Activated CD8-positive, alpha-beta memory T cell treated with anti-CD3 and anti-CD28 coated beads for 36 hours (primary cell): Measurements from ENCODE around the gene AGPS. TPM values are rescaled to one million over a fixed set of nuclear protein-coding genes. Genes with fewer than 3 reads are reported as not detected.
"Not testable (repeated sequence)": the region's sequence is repeated elsewhere in the genome, so short reads cannot be mapped to it uniquely, and the experiment has no call there.

Experiments
- CTCF ChIA-PET: fragments of 350-600 bp; sonication (Branson Sonifier 250); formaldehyde crosslinking; loops from one replicate; lab custom pipeline; 2021; ENCODE audit warnings: antibody characterized with exemption; lab: Charles Lee
- POLR2A ChIA-PET: fragments of 350-600 bp; sonication (Branson Sonifier 250); formaldehyde crosslinking; loops from one replicate; lab custom pipeline; 2021; ENCODE audit warnings: antibody characterized with exemption; lab: Charles Lee
- total RNA-seq, 2 experiments: library from RNA; stranded (reverse); gene quantifications; one replicate each; pipeline ENCODE4 v1.2.3, GENCODE V29; 2021

The AGPS gene
- total RNA-seq: 10 to 100 TPM; 64.8 to 69.7 TPM

DNA sequence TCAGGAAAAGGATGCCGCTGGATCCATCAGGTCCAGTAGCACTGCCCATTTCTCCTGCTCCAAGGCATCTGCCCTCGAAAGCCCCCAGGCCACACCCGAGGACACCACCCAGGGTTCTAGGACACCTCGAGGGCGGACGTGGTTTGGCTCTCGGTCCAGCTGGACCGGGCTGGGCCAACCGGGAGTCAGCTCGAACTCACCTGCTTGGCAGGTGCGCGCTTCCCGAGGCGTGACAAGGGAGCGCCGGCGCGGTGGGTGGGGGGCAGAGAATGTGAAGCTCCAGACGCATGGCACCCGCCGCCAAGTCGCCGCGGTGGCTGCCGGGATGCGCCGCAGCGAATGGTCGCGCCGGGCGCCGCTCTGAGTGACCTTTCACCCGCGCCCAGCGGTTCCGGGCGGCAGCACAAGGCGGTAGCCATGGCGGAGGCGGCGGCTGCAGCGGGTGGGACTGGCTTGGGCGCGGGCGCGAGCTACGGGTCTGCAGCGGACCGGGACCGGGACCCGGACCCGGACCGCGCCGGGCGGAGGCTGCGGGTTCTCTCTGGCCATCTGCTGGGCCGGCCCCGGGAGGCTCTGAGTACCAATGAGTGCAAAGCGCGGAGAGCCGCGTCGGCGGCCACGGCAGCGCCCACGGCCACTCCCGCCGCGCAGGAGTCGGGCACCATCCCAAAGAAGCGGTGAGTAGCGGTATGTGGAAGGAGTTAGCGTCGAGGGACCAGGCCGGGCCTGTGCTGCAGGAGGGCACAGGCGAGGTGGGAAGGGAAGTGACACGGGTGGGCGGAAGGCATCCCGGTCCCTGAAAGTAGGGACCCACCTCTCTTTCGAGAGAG is at the start of gene AGPS:
TSS of gene AGPS (plus strand) at position 401 of the 830 bp plus-strand sequence. CDS start at position 418, 17 bp downstream.
- ChIA-PET CTCF (interaction anchor here (1.1 to 1.7 kb wide), 5 partner anchors 12 to 578 kb away, joined by 3 to 6 read pairs (median 3); no protein-coding TSS in a partner anchor), POLR2A (interaction anchor here (0.5 to 1.8 kb wide), 8 partner anchors 14 to 681 kb away, joined by 3 to 6 read pairs (median 4); partner anchors contain the start of gene NFE2L2)

DNA sequence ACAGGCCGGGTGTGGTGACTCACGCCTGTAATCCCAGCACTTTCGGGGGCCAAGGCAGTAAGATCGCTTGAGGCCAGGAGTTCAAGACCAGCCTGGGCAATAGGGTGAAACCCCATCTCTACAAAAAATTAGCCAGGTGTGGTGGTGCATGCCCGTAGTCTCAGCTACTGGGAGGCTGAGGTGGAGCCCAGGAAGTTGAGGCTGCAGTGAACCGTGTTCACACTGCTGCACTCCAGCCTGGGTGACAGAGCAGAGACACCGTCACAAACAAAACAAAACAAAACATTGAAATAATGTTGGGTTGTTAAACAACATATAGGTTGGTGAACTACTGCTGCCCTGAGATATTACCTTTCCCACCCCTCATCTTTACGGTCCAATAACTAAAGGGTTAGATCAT is 48.8 kb upstream of the AGPS start:
- POLR2A ChIA-PET: no interaction called here
- CTCF ChIA-PET: no interaction called here

DNA sequence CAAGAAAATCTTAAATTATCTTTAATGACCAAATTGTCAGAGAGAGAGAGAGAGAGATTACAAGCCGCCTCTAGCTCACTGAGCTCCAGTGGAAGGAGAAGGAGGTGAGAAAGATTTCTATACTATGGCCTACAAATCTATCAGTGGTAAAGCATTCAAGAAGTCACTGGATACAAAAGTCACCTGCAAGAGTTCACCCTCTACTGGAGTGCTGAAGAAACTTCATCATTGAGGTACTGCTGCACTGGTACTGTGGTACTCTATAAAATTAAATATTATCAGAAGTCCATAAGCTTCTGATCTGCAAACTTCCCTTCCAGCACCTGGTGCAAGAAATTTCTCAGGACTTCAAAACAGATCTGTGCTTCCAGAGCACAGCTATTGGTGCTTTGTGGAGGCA is 48.3 kb upstream of the AGPS start:
- POLR2A ChIA-PET: no interaction called here

DNA sequence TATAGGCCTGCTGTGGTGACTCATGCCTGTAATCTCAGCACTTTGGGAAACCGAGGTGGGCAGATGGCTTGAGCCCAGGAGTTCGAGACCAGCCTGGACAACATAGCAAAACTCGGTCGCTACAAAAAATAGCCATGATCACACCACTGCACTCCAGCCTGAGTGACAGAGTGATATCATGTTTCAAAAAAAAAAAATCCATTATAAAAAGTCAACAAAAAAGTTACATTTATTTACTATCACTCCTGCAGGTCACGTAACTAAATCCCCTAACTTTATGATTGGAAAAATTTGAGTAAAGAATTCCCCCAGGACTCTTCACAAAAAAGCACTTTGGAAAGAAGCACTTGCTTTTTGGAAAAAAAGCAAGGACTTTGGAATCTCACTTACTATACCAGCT is 46.4 kb upstream of the AGPS start:
- ChIA-PET CTCF (interaction anchor here (0.6 kb wide), 1 partner anchor 939 kb away, joined by 4 read pairs; no protein-coding TSS in a partner anchor), POLR2A (interaction anchor here (0.6 kb wide), 1 partner anchor 708 kb away, joined by 5 read pairs; no protein-coding TSS in a partner anchor)

More for the DNA sequence above, 48.3 kb upstream of the AGPS start:
- CTCF ChIA-PET: no interaction called here

DNA sequence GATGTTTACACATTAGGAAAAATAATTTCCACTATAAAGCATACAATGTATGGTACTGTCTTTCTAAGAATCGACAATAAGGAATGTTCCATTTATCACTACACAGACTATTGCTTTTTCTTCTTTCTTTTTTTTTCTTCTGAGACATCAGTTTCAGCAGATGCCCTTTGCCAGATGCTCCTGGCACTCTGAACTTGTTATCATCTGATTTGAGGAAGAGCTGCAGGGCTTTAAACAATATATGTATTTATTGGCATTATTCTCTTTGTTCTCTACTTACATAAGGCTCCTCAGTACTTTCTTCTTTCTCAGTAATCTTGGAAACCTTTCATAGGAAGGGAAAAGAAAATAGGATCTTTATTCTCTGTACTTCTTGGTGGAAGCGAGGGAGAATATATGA is 45.0 kb upstream of the AGPS start:
- POLR2A ChIA-PET: no interaction called here
- CTCF ChIA-PET: interaction anchor here (1.3 kb wide), 1 partner anchor 12 kb away, joined by 3 read pairs; no protein-coding TSS in a partner anchor

DNA sequence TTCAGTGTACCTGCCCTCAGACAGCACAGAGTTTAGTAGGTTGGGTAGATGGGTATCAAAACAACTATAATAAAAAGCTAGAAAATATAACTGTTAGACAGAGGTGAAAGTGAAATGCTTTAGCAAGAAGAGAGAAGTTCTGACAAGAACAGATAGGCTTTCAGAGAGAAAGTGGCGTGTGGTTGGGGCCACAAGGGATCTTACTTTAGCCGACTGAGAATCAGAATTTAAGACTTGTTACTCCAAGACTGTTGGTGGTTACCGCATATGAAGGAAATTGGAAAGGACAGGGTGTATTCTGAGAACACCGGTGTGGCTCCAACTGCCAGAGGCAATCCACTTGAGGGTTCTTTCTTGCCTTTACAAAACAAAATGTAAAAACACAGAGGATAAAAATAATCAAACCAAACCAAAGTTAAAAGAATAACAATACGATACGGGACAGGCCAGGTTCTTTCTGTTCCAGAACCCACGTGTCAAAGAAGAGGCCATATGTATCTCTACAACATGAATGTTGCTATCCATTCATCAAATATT is 44.4 kb upstream of the AGPS start:
- ChIA-PET POLR2A (no interaction called here), CTCF (interaction anchor here (1.3 kb wide), 1 partner anchor 13 kb away, joined by 3 read pairs; no protein-coding TSS in a partner anchor)

DNA sequence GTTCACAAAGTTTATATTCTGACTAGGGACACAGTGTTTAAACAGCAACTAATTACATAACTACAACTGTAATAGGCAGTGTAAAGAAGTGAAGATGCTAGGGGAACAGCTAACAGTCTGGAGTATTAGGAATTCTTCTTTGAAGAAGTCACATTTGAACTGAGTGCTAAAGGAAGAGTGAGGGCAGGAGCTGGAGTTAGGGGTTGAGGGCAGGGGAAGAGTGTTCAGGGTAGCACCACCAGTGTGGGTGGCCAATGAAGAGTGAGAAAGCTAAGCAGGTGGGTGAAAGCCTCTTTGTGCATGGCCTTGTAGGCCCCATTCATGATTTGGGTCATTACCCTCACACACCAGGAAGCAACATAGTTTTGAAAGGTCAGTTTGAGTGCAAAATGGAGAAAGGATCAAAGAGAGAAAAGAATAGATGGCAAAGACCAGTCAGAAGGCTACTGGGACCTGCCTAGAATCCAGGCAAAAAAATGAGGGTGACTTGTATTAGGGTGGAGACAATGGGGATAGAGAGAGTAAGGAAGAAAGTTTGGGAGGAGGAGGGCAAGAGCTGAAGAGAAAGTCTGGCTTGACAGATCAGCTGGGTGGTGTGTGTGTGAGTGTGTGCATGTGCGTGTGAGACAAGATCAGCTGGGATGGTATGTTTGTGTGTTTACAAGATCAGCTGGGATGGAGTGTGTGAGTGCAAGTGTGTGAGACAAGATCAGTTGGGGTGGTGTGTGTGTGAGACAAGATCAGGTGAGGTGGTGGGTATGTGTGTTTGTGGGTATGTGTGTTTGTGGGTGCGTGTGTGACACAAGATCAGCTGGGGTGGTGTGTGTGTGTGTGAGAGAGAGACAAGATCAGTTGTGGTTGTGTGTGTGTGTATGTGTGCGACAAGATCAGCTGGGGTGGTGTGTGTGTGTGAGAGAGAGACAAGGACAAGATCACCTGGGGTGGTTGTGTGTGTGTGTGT is 43.6 kb upstream of the AGPS start:
- CTCF ChIA-PET: interaction anchor here (1.3 kb wide), 1 partner anchor 13 kb away, joined by 3 read pairs; no protein-coding TSS in a partner anchor
- POLR2A ChIA-PET: no interaction called here

DNA sequence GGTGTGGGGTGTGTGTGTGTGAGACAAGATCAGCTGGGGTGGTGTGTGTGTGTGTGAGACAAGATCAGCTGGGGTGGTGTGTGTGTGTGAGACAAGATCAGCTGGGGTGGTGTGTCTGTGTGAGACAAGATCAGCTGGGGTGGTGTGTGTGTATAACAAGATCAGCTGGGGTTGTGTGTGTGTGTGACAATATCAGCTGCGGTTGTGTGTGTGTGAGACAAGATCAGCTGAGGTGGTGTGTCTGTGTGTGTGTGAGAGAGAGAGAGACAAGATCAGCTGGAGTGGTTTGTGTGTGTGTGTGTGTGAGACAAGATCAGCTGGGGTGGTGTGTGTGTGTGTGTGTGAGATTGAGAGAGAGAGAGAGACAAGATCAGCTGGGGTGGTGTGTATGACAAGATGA is 41.9 kb upstream of the AGPS start:
- POLR2A ChIA-PET: interaction anchor here (0.6 kb wide), 1 partner anchor 50 kb away, joined by 3 read pairs; no protein-coding TSS in a partner anchor

DNA sequence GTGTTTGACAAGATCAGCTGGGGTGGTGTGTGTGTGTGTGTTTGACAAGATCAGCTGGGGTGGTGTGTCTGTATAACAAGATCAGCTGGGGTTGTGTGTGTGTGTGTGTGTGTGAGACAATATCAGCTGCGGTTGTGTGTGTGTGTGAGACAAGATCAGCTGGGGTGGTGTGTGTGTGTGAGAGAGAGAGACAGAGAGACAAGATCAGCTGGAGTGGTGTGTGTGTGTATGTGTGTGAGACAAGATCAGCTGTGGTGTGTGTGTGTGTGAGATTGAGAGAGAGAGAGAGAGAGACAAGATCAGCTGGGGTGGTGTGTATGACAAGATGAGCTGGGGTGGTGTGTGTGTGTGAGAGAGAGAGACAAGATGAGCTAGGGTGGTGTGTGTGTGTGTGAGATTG is 41.5 kb upstream of the AGPS start:
- CTCF ChIA-PET: not testable (repeated sequence)
- POLR2A ChIA-PET: interaction anchor here (0.6 kb wide), 1 partner anchor 50 kb away, joined by 3 read pairs; no protein-coding TSS in a partner anchor

More for the DNA sequence above, 41.9 kb upstream of the AGPS start:
- CTCF ChIA-PET: not testable (repeated sequence)

DNA sequence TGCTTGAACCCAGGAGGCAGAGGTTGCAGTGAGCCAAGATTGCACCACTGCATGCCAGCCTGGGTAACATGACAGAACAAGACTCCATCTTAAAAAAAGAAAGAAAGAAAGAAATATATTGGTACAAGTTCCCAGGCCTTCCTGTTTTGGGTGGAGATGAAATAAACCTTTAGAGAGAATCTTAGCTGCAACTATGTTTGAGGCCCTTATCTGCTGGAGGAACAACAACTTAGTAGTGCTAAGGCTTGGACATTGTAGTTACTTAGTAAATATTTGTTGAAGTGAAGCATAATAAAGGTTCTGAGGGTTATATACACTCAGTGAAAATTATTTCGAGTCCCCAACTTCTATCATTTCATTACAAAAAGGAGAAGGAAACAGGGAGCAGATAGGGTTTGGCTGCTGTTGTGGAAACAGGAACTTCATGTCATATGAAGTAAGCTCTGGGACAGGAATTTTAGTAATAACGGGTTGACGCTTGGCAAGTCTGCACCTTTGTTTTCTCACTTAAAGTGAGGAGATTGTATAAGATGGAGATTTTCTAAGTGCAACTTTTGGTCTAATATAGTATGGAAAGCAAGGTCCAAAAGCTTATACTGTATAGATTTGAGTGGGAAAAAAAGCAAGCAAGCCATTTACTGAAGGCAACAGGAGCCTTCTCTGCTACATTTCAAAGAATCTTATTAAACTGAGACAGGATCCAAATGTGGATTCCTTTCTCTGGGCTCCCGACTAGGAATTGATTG is 40.0 kb upstream of the AGPS start:
- ChIA-PET CTCF (no interaction called here), POLR2A (no interaction called here)

DNA sequence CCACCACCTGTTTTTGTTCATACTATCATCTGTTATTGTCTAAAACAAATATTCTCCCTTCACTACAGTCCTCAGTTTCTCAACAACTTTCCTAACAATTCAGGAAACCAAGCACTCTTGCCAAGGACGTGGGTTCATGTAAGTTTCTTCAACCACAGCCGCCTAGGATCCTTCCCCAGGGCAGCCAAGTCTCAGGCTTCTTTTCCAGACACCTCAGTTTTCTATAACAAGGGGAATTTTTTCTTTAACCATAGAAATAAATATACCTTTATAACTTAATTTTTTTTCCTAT is 39.4 kb upstream of the AGPS start:
- CTCF ChIA-PET: no interaction called here
- POLR2A ChIA-PET: no interaction called here

DNA sequence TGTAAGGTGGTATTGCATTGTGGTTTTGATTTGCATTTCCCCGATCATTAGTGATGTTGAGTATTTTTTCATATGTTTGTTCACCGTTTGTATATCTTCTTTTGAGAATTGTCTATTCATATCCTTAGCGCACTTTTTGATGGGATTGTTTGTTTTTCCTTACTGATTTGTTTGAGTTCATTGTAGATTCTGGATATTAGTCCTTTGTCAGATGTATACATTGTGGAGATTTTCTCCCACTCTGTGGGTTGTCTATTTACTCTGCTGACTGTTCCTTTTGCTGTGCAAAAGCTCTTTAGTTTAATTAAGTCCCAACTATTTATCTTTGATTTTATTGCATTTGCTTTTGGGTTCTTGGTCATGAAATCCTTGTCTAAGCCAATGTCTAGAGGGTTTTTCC is 38.0 kb upstream of the AGPS start:
- POLR2A ChIA-PET, CTCF ChIA-PET: not testable (repeated sequence)

DNA sequence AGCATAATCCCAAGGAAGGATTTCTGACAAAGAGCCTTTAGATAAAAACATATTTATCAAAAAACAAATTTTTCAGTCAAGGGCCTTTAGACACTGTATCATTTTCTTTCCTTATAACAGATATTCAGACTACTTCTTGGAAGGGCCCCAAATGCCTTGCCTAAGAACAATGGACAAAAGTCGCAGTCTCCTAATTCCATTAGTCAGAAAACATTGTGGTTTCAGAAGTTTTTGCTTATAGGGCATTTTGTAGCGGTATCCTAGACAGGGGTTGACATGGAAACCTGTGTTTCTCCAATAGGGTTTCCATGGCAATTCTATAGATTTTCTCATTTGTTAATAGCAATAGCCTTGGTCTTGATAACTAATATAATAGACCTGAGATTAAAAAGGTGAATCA is 36.7 kb upstream of the AGPS start:
- ChIA-PET POLR2A (no interaction called here), CTCF (no interaction called here)

DNA sequence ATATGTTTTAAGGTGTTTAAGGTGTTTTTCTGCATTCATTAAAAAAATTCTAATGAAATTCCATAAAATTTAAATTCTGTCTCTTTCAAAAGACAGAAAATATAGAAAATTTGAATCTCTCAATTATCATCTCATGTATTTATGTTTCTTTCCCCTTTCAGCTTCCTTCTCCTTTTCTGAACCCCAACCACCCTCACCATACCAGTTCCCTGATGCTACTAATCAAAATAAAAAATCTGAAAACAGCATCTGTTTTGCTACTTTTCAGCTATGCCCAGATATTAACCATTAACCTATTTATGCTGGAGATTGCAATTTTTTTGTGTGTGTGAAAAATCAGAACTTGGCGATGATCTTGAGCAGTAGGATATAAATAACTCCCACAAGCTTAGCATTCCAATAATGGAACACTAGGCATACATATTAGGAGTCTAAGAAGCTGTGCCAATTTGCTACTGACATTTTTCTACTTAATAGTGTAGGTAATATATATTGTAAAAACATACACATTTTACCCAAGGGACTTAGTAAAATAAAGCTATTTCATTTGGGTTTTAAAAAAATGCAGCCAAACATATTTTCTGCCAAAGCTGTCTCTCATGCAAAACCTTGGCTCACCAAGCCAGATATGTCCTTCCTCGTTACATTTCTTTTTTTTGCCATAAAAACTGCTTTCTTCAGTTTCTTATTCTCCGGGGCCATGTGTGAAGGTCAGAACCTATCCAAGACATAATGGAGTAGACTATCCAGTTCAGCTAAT is 32.6 kb upstream of the AGPS start:
- ChIA-PET POLR2A (no interaction called here), CTCF (interaction anchor here (0.6 to 0.9 kb wide), 2 partner anchors 202 to 312 kb away, joined by 3 to 4 read pairs; no protein-coding TSS in a partner anchor)

DNA sequence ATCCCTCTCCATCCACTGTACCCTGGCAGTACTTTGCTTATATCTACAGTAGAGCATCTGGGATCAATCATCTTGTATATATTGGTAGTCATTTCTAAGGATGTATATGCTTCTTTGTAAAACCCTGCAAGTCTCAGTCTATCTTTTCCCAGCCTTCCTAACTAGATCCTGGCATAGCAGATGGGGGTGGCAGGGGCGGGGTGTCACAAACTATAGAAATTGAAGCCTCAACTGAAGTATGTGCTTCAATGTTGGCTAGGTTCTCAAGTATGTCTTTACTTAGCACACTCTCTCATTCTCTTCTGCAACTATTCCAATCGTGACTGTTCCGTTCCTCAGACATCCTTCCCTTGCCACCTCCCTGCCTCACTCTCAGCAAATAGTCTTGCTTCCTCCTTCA is 30.1 kb upstream of the AGPS start:
- ChIA-PET POLR2A (no interaction called here), CTCF (no interaction called here)

DNA sequence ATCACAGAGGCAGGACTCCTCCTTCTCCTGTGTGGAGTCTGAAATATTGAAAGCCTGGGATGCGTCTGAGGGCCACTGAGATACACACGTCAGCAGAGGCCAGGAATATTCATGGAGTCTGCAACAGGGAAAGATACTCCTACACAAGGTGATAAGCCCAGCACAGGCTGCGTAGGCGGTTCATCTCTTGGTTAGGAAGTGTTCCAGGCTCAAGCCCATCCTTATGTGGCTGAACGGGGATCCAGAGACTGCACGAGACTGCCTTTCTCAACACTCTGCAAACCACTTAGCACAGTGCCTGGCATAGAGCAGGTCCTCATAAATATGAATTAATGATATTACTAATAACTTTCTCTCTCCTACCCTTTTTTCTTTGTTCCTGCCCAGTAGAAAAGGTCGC is 29.2 kb upstream of the AGPS start:
- POLR2A ChIA-PET: no interaction called here
- CTCF ChIA-PET: no interaction called here

DNA sequence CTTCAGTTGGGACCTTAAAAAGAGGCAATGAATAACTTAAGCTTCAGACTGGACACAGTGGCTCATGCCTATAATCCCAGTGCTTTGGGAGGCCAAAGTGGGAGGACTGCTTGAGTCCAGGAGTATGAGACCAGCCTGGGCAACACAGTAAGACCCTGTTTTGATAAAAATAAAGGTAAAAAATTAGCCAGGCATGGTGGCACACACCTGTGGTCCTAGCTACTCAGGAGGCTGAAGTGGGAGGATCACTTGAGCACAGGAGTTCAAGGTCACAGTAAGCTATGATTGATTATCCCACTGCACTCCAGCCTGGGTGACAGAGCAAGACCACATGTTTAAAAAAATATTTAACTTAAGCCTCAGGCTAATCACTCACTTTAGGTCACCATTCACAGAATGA is 26.8 kb upstream of the AGPS start:
- CTCF ChIA-PET, POLR2A ChIA-PET: not testable (repeated sequence)

DNA sequence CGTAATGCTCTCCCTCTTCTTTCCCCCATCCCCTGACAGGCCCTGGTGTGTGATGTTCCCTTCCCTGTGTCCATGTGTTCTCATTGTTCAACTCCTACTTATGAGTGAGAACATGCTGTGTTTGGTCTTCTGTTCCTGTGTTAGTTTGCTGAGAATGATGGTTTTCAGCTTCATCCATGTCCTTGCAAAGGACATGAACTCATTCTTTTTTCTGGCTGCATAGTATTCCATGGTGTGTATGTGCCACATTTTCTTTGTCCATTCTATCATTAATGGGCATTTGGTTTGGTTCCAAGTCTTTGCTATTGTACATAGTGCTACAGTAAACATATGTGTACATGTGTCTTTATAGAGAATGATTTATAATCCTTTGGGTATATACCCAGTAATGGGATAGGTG is 24.6 kb upstream of the AGPS start:
- CTCF ChIA-PET, POLR2A ChIA-PET: not testable (repeated sequence)
